HCT116 (cell line): ENCODE measurements around the gene WRAP53.

ENCODE experiments used
- CTCF ChIP-seq, 3 experiments: fragments of 200-600 bp in 1 of 3; sonication (generic) in 1 of 3; IDR thresholded peaks in 2 of 3; conservative IDR thresholded peaks in 1 of 3; 2 replicates each; pipeline ENCODE4 v1.5.1; 2012 to 2017; ENCODE audit warnings: low read depth in 2 of 3, low read length in 2 of 3, antibody characterized with exemption in 1 of 3, borderline replicate concordance in 1 of 3, control low read depth in 1 of 3, mild to moderate bottlenecking in 1 of 3, mixed read lengths in 1 of 3, mixed run types in 1 of 3, moderate library complexity in 1 of 3; ENCODE audit not compliant: insufficient read depth in 1 of 3
- EZH2 ChIP-seq: fragments of 200-600 bp; sonication (generic); IDR thresholded peaks from 2 replicates; pipeline ENCODE4 v1.6.1; 2017; ENCODE audit warnings: antibody characterized with exemption, mixed run types
- POLR2A ChIP-seq: IDR thresholded peaks from 2 replicates; pipeline ENCODE4 v1.7.0; 2011; ENCODE audit warnings: borderline replicate concordance; ENCODE audit not compliant: insufficient read depth, insufficient read length; ENCODE audit errors: extremely low read depth
- SIN3A ChIP-seq: IDR thresholded peaks from 2 replicates; pipeline ENCODE4 v1.6.1; 2012; ENCODE audit warnings: low read depth
- YY1 ChIP-seq: IDR thresholded peaks from 2 replicates; pipeline ENCODE4 v1.6.1; 2011; ENCODE audit warnings: low read length, low read depth, moderate library complexity, mild to moderate bottlenecking; ENCODE audit not compliant: insufficient replicate concordance; ENCODE audit errors: extremely low read depth

GRCh38 chr17:7654832-7655540, 33.3 kb upstream of the WRAP53 start:
- TF ChIP-seq POLR2A (no peak), CTCF (IDR thresholded peaks at IDR 0.05 in 2 of 3, conservative IDR thresholded peaks at IDR 0.05 in 1 of 3; ENCODE audit: borderline replicate concordance in 1 of 3, insufficient read depth in 1 of 3, low read depth in 2 of 3, low read length in 2 of 3) (no peak), EZH2 (no peak), YY1 (no peak), SIN3A (no peak)
